Transverse colon (tissue), 3 donors: Measurements from ENCODE around the gene WNT2B.

Source experiments
- POLR2A ChIP-seq: fragments of 450-650 bp; IDR thresholded peaks from one replicate; pipeline ENCODE4 v1.6.1; 2016; ENCODE audit warnings: antibody characterized with exemption, mild to moderate bottlenecking, moderate library complexity
- TF ChIP-seq, protein P1 (sequence below), 5 experiments: fragments of 200-600 bp in 3 of 5; fragments of 450-650 bp in 2 of 5; sonication (generic) in 3 of 5; IDR thresholded peaks; 1 replicate in 2 of 5; 2 replicates in 3 of 5; pipeline ENCODE4 v1.5.1; 2016 to 2017; ENCODE audit warnings: antibody characterized with exemption in 5 of 5, inconsistent platforms in 3 of 5, mild to moderate bottlenecking in 2 of 5, moderate library complexity in 1 of 5

DNA sequence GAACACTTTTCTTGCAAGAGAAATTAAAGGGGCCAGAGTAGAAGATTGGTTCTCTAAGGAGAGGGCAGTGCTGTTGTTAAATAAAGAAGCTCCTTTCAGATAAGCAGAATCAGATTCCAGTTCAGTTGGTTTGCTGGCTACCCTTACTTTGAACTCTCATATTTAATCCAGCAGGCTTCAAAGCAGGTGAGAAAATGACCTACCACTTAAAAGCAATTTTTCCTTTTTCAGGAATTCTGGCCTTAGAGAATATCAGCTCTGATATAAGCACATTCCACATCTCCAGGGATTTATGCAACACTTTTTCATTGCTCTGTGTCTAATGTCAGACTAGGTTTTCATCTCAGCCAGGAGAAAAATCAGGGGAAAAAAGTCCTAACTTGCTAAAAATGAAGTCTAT is 28.7 kb downstream of the WNT2B start:
- TF ChIP-seq, protein P1, sequence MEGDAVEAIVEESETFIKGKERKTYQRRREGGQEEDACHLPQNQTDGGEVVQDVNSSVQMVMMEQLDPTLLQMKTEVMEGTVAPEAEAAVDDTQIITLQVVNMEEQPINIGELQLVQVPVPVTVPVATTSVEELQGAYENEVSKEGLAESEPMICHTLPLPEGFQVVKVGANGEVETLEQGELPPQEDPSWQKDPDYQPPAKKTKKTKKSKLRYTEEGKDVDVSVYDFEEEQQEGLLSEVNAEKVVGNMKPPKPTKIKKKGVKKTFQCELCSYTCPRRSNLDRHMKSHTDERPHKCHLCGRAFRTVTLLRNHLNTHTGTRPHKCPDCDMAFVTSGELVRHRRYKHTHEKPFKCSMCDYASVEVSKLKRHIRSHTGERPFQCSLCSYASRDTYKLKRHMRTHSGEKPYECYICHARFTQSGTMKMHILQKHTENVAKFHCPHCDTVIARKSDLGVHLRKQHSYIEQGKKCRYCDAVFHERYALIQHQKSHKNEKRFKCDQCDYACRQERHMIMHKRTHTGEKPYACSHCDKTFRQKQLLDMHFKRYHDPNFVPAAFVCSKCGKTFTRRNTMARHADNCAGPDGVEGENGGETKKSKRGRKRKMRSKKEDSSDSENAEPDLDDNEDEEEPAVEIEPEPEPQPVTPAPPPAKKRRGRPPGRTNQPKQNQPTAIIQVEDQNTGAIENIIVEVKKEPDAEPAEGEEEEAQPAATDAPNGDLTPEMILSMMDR (IDR thresholded peaks at IDR 0.05) = no peak
- no peak for TF ChIP-seq POLR2A
